Measurements from ENCODE around the gene NPPC. TPM values are rescaled to one million over a fixed set of nuclear protein-coding genes. Genes with fewer than 3 reads are reported as not detected.

Gene NPPC
- total and polyA plus RNA-seq, 10 of the 15 experiments (the other 5 are each of a cell fraction or from before 2014, with no cell fraction given): 0.15 TPM; not detected in 9

DNA sequence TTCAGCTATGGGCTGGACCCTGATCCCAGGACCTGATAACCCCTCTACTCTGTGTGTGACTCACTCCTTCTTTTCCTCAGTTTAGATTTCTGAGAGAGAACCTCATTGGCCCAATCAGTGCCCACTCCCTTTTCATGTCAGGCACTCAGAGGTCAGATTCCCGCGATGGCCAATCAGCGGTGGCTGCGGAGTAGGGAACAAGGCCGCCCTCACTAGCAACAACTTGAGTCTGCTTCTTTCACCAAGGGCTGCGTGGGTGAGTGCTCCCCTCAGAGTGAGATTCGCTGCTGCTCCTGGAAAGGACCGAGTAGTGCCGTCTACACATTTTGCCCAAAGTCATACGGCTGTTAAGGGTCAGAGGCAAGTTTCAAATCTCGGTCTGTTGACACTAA, 34.7 kb downstream of the NPPC start (continued):
- TF ChIP-seq STAT3 (IDR thresholded peaks at IDR 0.05; ENCODE audit: low read depth, low read length): no peak
- no peak for TF ChIP-seq FOXK2 (IDR thresholded peaks at IDR 0.05)
- TF ChIP-seq, protein P1, sequence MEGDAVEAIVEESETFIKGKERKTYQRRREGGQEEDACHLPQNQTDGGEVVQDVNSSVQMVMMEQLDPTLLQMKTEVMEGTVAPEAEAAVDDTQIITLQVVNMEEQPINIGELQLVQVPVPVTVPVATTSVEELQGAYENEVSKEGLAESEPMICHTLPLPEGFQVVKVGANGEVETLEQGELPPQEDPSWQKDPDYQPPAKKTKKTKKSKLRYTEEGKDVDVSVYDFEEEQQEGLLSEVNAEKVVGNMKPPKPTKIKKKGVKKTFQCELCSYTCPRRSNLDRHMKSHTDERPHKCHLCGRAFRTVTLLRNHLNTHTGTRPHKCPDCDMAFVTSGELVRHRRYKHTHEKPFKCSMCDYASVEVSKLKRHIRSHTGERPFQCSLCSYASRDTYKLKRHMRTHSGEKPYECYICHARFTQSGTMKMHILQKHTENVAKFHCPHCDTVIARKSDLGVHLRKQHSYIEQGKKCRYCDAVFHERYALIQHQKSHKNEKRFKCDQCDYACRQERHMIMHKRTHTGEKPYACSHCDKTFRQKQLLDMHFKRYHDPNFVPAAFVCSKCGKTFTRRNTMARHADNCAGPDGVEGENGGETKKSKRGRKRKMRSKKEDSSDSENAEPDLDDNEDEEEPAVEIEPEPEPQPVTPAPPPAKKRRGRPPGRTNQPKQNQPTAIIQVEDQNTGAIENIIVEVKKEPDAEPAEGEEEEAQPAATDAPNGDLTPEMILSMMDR (IDR thresholded peaks at IDR 0.05 in 2 of 3, conservative IDR thresholded peaks at IDR 0.05 in 1 of 3; ENCODE audit: control insufficient read depth in 2 of 3, extremely low read depth in 1 of 3, insufficient read depth in 1 of 3, low read depth in 3 of 3, low read length in 3 of 3): no peak
- no peak for TF ChIP-seq RELA (IDR thresholded peaks at IDR 0.05; ENCODE audit: borderline replicate concordance, partially characterized antibody)
- TF ChIP-seq, protein P2, sequence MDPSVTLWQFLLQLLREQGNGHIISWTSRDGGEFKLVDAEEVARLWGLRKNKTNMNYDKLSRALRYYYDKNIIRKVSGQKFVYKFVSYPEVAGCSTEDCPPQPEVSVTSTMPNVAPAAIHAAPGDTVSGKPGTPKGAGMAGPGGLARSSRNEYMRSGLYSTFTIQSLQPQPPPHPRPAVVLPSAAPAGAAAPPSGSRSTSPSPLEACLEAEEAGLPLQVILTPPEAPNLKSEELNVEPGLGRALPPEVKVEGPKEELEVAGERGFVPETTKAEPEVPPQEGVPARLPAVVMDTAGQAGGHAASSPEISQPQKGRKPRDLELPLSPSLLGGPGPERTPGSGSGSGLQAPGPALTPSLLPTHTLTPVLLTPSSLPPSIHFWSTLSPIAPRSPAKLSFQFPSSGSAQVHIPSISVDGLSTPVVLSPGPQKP (IDR thresholded peaks at IDR 0.05; ENCODE audit: low read depth, low read length): no peak
- no peak for TF ChIP-seq EP300 (IDR thresholded peaks at IDR 0.05; ENCODE audit: borderline replicate concordance in 1 of 2, control insufficient read depth in 1 of 2, low read depth in 2 of 2, low read length in 2 of 2)
- TF ChIP-seq, protein P3, sequence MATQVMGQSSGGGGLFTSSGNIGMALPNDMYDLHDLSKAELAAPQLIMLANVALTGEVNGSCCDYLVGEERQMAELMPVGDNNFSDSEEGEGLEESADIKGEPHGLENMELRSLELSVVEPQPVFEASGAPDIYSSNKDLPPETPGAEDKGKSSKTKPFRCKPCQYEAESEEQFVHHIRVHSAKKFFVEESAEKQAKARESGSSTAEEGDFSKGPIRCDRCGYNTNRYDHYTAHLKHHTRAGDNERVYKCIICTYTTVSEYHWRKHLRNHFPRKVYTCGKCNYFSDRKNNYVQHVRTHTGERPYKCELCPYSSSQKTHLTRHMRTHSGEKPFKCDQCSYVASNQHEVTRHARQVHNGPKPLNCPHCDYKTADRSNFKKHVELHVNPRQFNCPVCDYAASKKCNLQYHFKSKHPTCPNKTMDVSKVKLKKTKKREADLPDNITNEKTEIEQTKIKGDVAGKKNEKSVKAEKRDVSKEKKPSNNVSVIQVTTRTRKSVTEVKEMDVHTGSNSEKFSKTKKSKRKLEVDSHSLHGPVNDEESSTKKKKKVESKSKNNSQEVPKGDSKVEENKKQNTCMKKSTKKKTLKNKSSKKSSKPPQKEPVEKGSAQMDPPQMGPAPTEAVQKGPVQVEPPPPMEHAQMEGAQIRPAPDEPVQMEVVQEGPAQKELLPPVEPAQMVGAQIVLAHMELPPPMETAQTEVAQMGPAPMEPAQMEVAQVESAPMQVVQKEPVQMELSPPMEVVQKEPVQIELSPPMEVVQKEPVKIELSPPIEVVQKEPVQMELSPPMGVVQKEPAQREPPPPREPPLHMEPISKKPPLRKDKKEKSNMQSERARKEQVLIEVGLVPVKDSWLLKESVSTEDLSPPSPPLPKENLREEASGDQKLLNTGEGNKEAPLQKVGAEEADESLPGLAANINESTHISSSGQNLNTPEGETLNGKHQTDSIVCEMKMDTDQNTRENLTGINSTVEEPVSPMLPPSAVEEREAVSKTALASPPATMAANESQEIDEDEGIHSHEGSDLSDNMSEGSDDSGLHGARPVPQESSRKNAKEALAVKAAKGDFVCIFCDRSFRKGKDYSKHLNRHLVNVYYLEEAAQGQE (IDR thresholded peaks at IDR 0.05; ENCODE audit: low read depth, low read length): no peak
- TF ChIP-seq, protein P4, sequence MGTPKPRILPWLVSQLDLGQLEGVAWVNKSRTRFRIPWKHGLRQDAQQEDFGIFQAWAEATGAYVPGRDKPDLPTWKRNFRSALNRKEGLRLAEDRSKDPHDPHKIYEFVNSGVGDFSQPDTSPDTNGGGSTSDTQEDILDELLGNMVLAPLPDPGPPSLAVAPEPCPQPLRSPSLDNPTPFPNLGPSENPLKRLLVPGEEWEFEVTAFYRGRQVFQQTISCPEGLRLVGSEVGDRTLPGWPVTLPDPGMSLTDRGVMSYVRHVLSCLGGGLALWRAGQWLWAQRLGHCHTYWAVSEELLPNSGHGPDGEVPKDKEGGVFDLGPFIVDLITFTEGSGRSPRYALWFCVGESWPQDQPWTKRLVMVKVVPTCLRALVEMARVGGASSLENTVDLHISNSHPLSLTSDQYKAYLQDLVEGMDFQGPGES (IDR thresholded peaks at IDR 0.05): no peak
